Endothelial cell of umbilical vein (primary cell): ENCODE measurements around the gene EEFSEC. TPM values are rescaled to one million over a fixed set of nuclear protein-coding genes. Genes with fewer than 3 reads are reported as not detected.

ENCODE experiments used
- BruUV-seq: library from RNA; stranded (reverse); fragments of 400-500 nt; replicated peaks from 2 replicates; lab custom pipeline; 2021; lab: Mats Ljungman, UMichigan
- CTCF ChIA-PET: fragments of 300-600, 350-600 bp; sonication (Branson Sonifier 250); formaldehyde crosslinking; loops from one replicate; lab custom pipeline; 2021; ENCODE audit warnings: antibody characterized with exemption, inconsistent platforms; lab: Charles Lee
- POLR2A ChIA-PET: fragments of 300-600, 350-600 bp; sonication (Branson Sonifier 250); formaldehyde crosslinking; loops from one replicate; lab custom pipeline; 2021; ENCODE audit warnings: antibody characterized with exemption, inconsistent platforms; lab: Charles Lee
- DNase-seq: peaks from one replicate; pipeline ENCODE4 v3.0.0-alpha.2; 2011; ENCODE audit warnings: low read depth, low spot score
- FAIRE-seq: peaks from 2 replicates; lab custom pipeline; 2011; peaks lifted over from hg19 to GRCh38; lab: Jason Lieb, UNC
- H2AFZ ChIP-seq: 2 replicates; pipeline ENCODE4 v1.6.0; 2012; ENCODE audit warnings: low read depth, low read length, control low read depth, inconsistent platforms
- H3K27ac ChIP-seq: 2 replicates; pipeline ENCODE4 v1.5.1; 2011; ENCODE audit warnings: low read depth, mild to moderate bottlenecking, control low read depth, low read length, moderate library complexity; ENCODE audit not compliant: insufficient read depth
- H3K27me3 ChIP-seq, 2 experiments: 2 replicates each; pipeline versions ENCODE4 v1.6.0 to v1.6.1; 2011; ENCODE audit warnings: low read length in 2 of 2, mixed read lengths in 1 of 2; ENCODE audit not compliant: control insufficient read depth in 2 of 2, insufficient read depth in 2 of 2
- H3K36me3 ChIP-seq, 2 experiments: 2 replicates in 1 of 2; 3 replicates in 1 of 2; pipeline ENCODE4 v1.5.1; 2011; ENCODE audit warnings: low read length in 2 of 2, mild to moderate bottlenecking in 1 of 2, moderate library complexity in 1 of 2; ENCODE audit not compliant: control insufficient read depth in 2 of 2, insufficient read depth in 2 of 2; ENCODE audit errors: extremely low read depth in 1 of 2
- H3K4me1 ChIP-seq: 3 replicates; pipeline ENCODE4 v1.5.1; 2011; ENCODE audit warnings: mild to moderate bottlenecking, low read length; ENCODE audit not compliant: control insufficient read depth, insufficient read depth; ENCODE audit errors: extremely low read depth
- H3K4me2 ChIP-seq: 2 replicates; pipeline ENCODE4 v1.6.1; 2011; ENCODE audit warnings: low read length, control low read depth, mixed read lengths; ENCODE audit not compliant: insufficient read depth
- H3K4me3 ChIP-seq, 3 experiments: fragments of 200-600 bp in 1 of 3; sonication (generic), shearing (Covaris generic) in 1 of 3; replicated peaks in 1 of 3; 2 replicates each; pipeline ENCODE4 v1.5.1; 2011 to 2016; ENCODE audit warnings: control low read depth in 3 of 3, low read length in 3 of 3, mild to moderate bottlenecking in 2 of 3, inconsistent platforms in 1 of 3, low read depth in 1 of 3, moderate library complexity in 1 of 3; ENCODE audit not compliant: insufficient read depth in 1 of 3
- H3K79me2 ChIP-seq: 2 replicates; pipeline ENCODE4 v1.6.0; 2012; ENCODE audit warnings: low read length, inconsistent platforms; ENCODE audit not compliant: control insufficient read depth, insufficient read depth
- H3K9ac ChIP-seq: replicated peaks from 2 replicates; pipeline ENCODE3; 2011; ENCODE audit warnings: low read length, control low read depth; ENCODE audit not compliant: insufficient read depth; ENCODE audit errors: extremely low read depth
- H3K9me1 ChIP-seq: replicated peaks from 3 replicates; pipeline ENCODE4 v1.6.0; 2011; ENCODE audit warnings: mild to moderate bottlenecking, low read length; ENCODE audit not compliant: control insufficient read depth, insufficient read depth; ENCODE audit errors: extremely low read depth
- H3K9me3 ChIP-seq: replicated peaks from 2 replicates; pipeline ENCODE4 v1.5.1; 2012; ENCODE audit warnings: low read length, inconsistent platforms; ENCODE audit not compliant: control insufficient read depth, insufficient read depth
- H4K20me1 ChIP-seq: replicated peaks from 2 replicates; pipeline ENCODE3; 2011; ENCODE audit warnings: mild to moderate bottlenecking, low read length; ENCODE audit not compliant: control insufficient read depth, insufficient read depth; ENCODE audit errors: extremely low read depth
- EZH2 ChIP-seq: IDR thresholded peaks from 2 replicates; pipeline ENCODE4 v1.6.1; 2012; ENCODE audit warnings: borderline replicate concordance, low read depth, mild to moderate bottlenecking, moderate library complexity, low read length, inconsistent platforms; ENCODE audit not compliant: severe bottlenecking
- FOS ChIP-seq: IDR thresholded peaks from 2 replicates; pipeline ENCODE4 v1.6.1; 2011; ENCODE audit warnings: mild to moderate bottlenecking, low read length, moderate library complexity, borderline replicate concordance; ENCODE audit not compliant: insufficient read depth
- GATA2 ChIP-seq: IDR thresholded peaks from 2 replicates; pipeline ENCODE4 v1.7.0; 2011; ENCODE audit warnings: low read depth, mild to moderate bottlenecking, moderate library complexity, mixed read lengths, low read length; ENCODE audit not compliant: insufficient read length, insufficient read depth
- JUN ChIP-seq: IDR thresholded peaks from 2 replicates; pipeline ENCODE4 v1.6.1; 2011; ENCODE audit warnings: borderline replicate concordance, low read depth; ENCODE audit not compliant: insufficient read length, insufficient read depth
- MYC ChIP-seq: IDR thresholded peaks from one replicate; pipeline ENCODE4 v1.6.1; 2011; ENCODE audit warnings: mild to moderate bottlenecking, low read depth, low read length
- POLR2A ChIP-seq: IDR thresholded peaks from 2 replicates; pipeline ENCODE4 v1.6.1; 2012; ENCODE audit warnings: low read depth, mild to moderate bottlenecking, control low read depth, low read length
- POLR2AphosphoS5 ChIP-seq: IDR thresholded peaks from 2 replicates; pipeline ENCODE4 v1.6.1; 2012; ENCODE audit warnings: low read depth, mild to moderate bottlenecking, control low read depth, low read length, moderate library complexity; ENCODE audit not compliant: insufficient read depth
- dilution Hi-C: fragments of 300-500 bp; cut with MboI; formaldehyde crosslinking; loops from one replicate; pipeline ENCODE4 v1.15.0; 2019; ENCODE audit warnings: low sequenced_read_pairs; ENCODE audit not compliant: extremely low pct_ligation_motif_present
- intact Hi-C: fragments of 100-400 bp; cut with micrococcal nuclease; formaldehyde crosslinking; loops from one replicate; pipeline ENCODE4 v1.10.0; 2022
- polyA plus RNA-seq, 4 experiments: library from polyadenylated mRNA; depleted of rRNA in 3 of 4; stranded (reverse) in 3 of 4; unstranded in 1 of 4; fragments of >200 nt; gene quantifications; 2 replicates each; pipeline versions ENCODE4 v1.2.1 to v1.2.3, GENCODE V29; 2011 to 2012; ENCODE audit warnings: missing spikeins in 1 of 4
- total RNA-seq: library from RNA; stranded (reverse); gene quantifications from 2 replicates; pipeline ENCODE4 v1.2.3, GENCODE V29; 2021
- TF ChIP-seq, protein P1 (sequence below): IDR thresholded peaks from 2 replicates; pipeline ENCODE4 v1.6.1; 2011; ENCODE audit not compliant: insufficient read depth, insufficient read length
- TF ChIP-seq, protein P2 (sequence below), 2 donors: IDR thresholded peaks; 1 replicate in 1 of 2; 2 replicates in 1 of 2; pipeline ENCODE4 v1.5.1; 2011; ENCODE audit warnings: low read length in 2 of 2, mild to moderate bottlenecking in 2 of 2, moderate library complexity in 2 of 2, control low read depth in 1 of 2, inconsistent platforms in 1 of 2, low read depth in 1 of 2; ENCODE audit not compliant: insufficient read depth in 1 of 2; ENCODE audit errors: extremely low read depth in 1 of 2

EEFSEC gene
- total and polyA plus RNA-seq, 2 donors (not counting 3 experiments of a cell fraction or from before 2014, with no cell fraction given) = 13.1 to 14.5 TPM

DNA sequence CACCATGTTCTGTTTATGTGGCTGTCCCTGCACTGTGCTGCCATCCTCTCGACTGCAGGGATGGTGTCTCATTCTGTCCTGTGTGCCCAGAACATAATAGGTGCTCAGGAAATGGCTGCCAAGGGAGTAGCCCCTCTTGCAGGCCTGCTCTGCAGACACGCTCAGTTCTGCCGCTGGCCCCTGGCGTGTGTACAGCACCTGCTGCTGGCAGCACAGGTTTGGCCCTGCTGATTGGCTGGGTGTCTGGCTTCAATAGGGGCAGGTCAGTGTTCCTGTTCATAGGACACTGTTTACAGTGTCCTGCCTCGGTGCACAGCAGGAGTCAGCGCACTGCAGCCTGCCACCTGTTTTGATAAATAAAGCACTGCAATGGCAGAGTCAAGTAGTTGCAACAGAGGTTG lies 166.5 kb downstream of the EEFSEC start:
- Histone ChIP-seq H3K27me3 (no peaks in the 10 kb centered on the region), H3K9me1 (no peaks in the 10 kb centered on the region), H3K4me1 (no peaks in the 10 kb centered on the region), H3K9me3 (no peaks in the 10 kb centered on the region), H3K79me2 (no peaks in the 10 kb centered on the region), H3K27ac (no peak overlapping the region), H3K4me2 (no peak overlapping the region), H4K20me1 (no peaks in the 10 kb centered on the region), H3K36me3 (no peaks in the 10 kb centered on the region), H3K9ac (no peak overlapping the region), H2AFZ (no peak overlapping the region), H3K4me3 (no peak overlapping the region)
- no TSS peak for BruUV-seq
- dilution Hi-C loops (no loop called here), intact Hi-C loops (loop anchor here (10.0 kb wide), 2 partner anchors 225 to 265 kb away; no protein-coding TSS in a partner anchor)
- POLR2A ChIA-PET = no interaction called here
- DNase-seq = no peak
- CTCF ChIA-PET = interaction anchor here (4.3 to 5.3 kb wide), 2 partner anchors 15 to 93 kb away, joined by 32 to 76 read pairs; no protein-coding TSS in a partner anchor
- no peak for FAIRE-seq
- no peak for TF ChIP-seq MYC
- TF ChIP-seq GATA2 = no peak
- TF ChIP-seq POLR2AphosphoS5 = no peak
- TF ChIP-seq, protein P1, sequence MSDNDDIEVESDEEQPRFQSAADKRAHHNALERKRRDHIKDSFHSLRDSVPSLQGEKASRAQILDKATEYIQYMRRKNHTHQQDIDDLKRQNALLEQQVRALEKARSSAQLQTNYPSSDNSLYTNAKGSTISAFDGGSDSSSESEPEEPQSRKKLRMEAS = no peak

DNA sequence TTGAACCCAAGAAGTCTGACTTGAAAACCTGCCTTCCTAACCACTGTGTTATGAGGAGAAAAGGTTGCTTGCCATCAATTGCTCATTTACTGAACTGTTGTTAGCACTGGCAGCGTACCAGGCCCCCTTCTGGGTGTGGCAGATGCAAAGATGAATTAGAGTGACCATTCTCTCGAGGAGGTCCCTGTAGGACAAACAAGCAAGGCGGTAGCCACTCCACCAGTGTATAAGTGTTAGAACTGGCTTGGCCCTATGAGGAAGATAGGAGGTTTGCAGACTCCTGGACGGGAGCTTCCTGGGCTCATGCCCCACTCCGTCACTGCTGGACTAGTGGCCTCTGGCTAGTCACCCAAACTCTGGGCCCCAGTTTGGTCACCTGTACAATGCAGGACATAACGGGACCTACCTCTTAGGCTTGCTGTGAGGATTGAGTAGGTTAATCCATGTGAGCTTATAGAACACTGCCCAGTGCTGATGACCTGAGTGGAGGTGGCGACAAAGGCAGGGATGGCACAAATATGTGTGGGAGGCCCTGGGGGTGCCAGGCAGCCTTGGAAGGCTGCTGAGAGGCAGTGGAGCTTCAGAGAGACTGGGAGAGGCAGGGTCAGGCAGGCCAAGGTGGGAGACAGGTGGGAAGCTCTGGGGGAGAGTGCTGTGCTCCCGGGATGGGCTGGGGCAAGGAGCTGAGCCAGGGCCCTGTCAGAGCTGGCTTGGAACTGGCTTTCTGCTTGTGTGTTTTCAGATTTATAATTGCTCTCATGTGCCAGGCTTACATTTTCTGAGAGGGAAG lies 167.5 kb downstream of the EEFSEC start:
- ChIA-PET CTCF (interaction anchor here (1.0 to 5.3 kb wide), 13 partner anchors 9 to 288 kb away, joined by 3 to 76 read pairs (median 7); no protein-coding TSS in a partner anchor), POLR2A (no interaction called here)
- no peak overlapping the region for H2AFZ ChIP-seq
- H4K20me1 ChIP-seq = no peaks in the 10 kb centered on the region
- H3K9ac ChIP-seq = no peak overlapping the region
- FAIRE-seq = no peak
- no peaks in the 10 kb centered on the region for H3K27me3 ChIP-seq
- H3K4me1 ChIP-seq = no peaks in the 10 kb centered on the region
- no peak overlapping the region for H3K4me2 ChIP-seq
- no peaks in the 10 kb centered on the region for H3K36me3 ChIP-seq
- H3K9me3 ChIP-seq = no peaks in the 10 kb centered on the region
- no TSS peak for BruUV-seq
- no peak overlapping the region for H3K4me3 ChIP-seq
- no peaks in the 10 kb centered on the region for H3K79me2 ChIP-seq
- dilution Hi-C loops = no loop called here
- no peak overlapping the region for H3K27ac ChIP-seq
- intact Hi-C loops = loop anchor here (10.0 kb wide), 2 partner anchors 226 to 264 kb away; no protein-coding TSS in a partner anchor
- H3K9me1 ChIP-seq = no peaks in the 10 kb centered on the region
- DNase-seq = no peak
- TF ChIP-seq, protein P1 = no peak
- TF ChIP-seq POLR2A (no peak), GATA2 (no peak), JUN (no peak), FOS (no peak), EZH2 (no peak), POLR2AphosphoS5 (no peak), MYC (no peak)
- TF ChIP-seq, protein P2, sequence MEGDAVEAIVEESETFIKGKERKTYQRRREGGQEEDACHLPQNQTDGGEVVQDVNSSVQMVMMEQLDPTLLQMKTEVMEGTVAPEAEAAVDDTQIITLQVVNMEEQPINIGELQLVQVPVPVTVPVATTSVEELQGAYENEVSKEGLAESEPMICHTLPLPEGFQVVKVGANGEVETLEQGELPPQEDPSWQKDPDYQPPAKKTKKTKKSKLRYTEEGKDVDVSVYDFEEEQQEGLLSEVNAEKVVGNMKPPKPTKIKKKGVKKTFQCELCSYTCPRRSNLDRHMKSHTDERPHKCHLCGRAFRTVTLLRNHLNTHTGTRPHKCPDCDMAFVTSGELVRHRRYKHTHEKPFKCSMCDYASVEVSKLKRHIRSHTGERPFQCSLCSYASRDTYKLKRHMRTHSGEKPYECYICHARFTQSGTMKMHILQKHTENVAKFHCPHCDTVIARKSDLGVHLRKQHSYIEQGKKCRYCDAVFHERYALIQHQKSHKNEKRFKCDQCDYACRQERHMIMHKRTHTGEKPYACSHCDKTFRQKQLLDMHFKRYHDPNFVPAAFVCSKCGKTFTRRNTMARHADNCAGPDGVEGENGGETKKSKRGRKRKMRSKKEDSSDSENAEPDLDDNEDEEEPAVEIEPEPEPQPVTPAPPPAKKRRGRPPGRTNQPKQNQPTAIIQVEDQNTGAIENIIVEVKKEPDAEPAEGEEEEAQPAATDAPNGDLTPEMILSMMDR (IDR thresholded peaks at IDR 0.05; ENCODE audit: extremely low read depth in 1 of 2, insufficient read depth in 1 of 2, low read depth in 1 of 2, low read length in 2 of 2) = no peak
